ENCODE measurements around the gene DTD1.

Gene DTD1

DNA sequence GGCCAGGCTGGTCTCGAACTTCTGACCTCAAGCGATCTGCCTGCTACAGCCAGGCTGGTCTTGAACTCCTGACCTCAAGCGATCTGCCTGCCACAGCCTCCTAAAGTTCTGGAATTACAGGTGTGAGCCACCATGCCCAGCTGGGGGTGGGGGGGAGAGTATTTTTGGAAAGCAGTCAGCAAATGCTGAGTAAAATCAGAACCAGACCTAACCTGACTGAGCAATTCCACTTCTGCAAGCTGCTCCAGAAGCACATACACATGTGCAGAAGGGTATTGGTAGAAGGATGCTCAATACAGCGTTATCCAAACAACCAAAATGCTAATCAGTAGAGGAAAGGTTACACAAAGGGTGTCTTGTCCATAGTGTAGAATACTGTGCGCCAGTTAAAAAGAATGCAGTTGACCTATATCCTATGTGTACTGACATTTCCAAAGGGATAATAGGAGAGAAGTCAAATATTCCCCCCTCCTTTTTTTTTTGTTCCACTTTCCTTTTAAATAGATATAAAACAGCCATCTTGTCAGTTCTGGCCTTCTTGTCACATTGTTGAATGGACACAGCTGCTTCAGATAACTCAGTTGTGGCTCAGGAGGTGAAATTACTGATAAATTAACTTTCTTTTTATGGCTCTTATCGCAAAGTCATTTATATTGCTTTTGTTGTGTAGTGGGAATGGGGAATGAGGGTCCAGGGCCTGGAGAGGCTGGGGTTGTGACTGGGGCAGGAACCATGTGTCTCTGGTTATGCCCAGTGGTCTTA lies 74.6 kb downstream of the DTD1 start:
- no peak for DNase-seq (ENCODE audit: low read depth in 2 of 2)

DNA sequence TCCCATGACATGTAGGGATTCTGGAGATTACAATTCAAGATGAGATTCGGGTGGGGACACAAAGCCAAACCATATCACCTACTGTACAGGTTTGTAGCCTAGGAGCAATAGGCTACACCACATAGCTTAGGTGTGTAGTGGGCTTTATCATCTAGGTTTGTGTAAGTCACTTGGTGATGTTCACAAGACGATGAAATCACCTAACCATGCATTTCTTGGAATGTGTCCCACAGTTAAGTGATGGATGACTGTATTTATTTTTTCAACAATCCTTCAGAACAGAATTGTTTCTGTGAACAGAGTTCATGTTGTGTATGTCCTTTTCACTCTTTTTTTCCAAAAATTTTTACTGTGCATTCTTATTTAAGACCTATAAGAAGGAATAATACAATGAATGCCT lies 76.1 kb downstream of the DTD1 start:
- DNase-seq (ENCODE audit: low read depth in 2 of 2): no peak

DNA sequence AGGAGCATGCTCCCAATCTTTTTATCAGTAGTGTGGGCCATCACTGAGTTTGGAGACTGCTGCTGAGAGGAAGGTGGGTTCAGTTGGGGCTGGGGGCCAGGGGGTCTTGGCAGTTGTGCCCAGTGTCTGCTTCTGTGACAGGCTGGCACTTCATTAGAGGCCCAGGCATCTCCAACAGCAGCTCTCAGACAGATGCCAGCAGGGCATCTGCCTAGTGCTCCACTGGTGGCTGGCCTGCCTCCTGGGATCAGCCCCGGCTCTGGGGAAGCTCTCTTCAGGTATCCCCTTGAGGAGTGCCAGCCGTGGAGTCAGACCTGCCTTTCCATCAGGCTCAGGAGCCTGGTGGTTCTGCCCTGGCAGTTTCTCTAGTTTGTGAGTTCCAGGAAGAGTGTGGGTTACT lies 77.3 kb downstream of the DTD1 start:
- no peak for DNase-seq (ENCODE audit: low read depth in 2 of 2)

DNA sequence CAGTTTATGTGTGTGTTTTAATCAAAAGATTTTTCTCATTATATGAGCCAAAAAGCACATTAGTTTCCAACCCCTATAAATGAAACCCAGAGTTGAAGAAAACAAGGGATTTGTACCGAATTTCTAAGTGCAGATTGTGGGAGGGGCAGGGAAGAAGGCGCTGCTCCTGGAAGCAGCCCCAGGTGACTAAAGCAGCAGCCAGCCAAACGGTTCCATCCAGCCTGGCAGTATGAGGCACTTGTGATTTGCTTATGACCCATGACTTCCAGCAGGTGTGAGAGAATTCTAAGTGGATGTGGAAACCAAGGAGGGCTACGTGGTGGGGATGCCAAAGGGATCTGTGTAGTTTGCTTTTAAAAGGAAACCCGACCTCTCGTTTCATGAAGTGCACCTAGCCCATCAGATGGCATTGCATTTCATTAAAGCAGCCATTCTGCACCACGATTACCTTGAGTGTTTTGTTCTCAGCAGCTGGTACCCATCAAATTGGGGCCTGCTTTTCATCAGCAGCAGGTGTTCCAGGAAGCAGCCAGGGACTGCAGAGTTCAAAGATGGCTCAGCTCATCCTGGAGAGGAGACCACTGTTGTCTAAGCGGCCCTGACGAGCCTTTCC lies 79.1 kb downstream of the DTD1 start:
- DNase-seq (ENCODE audit: low read depth in 2 of 2): no peak

DNA sequence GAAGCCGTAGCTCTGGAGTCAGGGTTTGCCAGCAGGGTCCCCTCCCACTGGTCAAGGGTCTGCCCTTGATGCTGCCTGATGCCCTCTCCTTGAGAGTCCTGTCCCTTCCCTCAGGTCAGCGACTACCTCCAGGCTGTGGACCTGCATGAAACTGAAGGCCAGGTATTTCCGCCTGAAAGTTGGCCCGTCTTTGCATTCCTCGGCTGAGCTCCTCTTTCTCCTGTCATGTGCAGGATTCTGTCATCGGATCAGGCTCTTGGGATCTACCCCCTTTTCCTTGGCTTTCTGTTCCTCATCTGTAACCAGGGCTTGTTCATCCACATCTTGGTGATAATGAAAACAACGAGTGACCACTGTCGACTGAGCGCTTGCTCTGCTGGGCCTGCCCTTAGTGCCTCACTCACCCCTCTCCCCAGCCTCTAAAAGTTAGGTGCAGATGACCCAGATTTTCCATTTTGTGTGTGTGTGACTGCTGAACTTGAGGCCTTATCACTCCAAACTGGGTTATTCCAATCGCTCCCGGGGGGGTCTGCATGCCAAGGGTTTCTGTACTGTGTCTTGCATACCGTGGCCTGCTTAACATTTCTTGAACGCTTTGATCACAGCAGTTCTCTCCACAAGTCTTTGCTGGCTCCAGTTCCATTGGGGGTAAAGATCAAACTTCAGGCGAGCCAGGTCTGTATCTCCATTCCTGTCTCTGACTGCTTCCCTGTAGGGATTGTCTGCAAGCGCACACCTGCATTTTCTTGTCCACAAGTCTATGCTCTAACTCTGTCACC lies 81.6 kb downstream of the DTD1 start:
- no peak for DNase-seq (ENCODE audit: low read depth in 2 of 2)

DNA sequence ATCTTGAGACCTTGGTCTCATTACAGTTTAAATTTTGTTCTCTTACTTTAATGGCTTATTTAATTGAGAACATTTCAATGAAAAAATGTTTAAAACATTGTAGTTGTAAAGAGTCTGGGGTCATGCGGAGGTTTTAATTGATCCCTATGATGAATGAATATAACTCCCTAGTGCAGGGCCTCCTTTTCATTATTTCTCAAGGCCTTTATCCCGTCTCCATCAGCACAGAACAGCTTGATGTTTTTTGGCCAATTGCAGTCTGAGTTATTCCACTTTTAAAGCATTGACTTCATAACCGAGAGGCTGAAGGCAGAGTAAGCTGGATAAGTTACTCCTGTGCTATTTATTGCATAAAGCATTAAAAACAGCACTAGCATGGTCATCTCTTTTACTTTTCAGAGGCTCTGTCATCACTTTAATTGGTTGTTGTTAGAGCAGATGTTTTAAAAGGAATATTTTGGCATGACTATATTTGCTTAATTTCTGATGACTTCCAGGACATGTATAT lies 83.4 kb downstream of the DTD1 start:
- no peak for DNase-seq (ENCODE audit: low read depth in 2 of 2)

DNA sequence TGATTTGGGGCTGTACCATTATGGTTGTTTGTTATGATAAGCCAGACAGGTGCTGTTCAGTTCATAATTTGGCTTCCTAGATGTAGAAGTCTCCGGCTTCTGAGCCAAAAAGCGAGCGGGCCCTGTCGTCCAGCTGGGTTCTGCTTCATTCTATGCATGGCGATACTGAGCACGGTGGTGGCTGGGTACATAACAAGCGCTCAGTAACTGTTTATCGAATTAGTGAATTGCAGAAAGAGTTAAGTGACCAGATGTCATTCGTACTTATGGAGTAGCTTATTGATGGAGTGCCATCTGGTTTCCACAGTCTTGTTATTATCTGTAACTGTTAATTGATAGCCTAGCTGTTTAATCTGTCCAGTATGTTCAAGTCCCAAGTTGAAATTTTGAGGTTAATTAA lies 85.0 kb downstream of the DTD1 start:
- no peak for DNase-seq (ENCODE audit: low read depth in 2 of 2)

DNA sequence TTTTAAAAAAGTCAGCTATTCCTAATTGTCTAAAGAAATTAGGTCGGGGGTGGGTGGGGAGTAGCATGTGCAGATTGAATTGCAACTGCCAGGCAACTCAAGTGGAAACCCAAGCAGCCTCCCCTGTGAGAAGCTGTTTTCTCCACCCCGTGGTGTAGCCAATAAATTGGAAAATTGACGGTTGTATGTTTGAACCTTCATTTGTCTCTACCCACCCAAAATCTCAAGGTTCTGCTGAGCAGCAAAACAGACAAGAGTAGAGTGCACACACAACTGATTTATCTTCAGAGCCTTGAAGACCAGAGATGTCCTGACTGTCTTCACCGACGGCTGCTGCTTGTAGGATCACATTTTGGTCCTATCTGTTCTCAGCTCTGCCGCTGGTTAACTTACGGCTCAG lies 88.5 kb downstream of the DTD1 start:
- DNase-seq (ENCODE audit: low read depth in 2 of 2): no peak

DNA sequence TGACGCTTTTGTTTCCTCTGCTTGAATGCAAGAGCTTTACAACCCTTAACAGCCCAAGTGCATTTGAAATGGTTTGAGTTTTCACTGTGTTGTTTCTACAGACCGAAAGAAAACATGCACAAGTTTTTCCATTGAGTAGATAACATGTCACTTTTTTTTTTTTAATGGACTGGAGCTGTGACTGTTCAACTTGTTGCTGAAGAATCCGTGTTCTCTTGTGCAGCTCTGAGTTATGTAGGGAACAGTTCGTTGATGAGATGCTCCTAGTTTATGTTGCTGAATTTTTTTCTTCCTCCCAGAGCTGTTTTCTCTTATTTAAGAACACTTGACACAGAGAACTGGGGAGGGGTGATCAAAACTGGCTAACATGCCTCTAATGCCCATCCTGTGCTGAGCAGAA lies 89.3 kb downstream of the DTD1 start:
- DNase-seq (ENCODE audit: low read depth in 2 of 2): no peak

DNA sequence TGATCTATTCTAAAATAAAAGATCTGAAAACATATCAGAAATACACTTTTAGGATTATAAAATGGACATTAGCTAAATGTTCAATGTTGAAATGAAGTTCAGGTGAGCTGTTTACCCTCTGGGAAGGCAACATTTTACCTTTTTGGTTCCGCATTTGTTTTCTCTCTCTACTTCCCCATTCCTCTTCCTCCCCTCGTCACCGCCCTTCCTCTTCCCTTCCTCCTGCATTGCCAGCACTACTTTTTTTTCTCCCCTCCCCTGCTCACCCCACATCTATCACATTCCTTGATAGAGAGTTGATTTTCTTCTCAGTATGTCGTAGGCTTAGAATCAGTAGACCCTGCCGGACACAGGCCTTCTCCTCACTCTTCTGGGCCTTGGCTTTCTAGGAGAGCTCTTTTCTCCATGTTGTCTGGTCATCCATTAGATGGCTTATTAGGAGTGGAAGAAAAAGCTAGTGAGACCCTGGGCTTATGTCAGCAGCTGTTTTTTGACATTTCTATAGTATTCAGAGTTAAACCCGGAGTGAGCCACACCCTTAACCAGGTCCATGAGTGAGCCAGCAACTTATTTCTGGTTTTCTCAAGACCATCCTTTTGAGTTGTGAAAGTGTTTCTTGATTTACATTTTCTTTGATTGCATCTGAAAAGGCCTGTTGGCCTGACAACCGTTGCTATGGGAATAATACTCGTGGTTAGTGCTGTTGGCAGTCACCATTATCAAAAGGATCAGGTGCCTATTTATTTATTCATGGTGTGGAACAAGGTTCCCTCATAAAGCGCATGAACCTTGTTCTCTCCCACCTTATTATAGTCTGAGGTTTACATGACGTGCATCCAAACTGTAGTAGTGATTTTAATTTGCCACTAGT lies 90.9 kb downstream of the DTD1 start:
- DNase-seq (ENCODE audit: low read depth in 2 of 2): no peak

DNA sequence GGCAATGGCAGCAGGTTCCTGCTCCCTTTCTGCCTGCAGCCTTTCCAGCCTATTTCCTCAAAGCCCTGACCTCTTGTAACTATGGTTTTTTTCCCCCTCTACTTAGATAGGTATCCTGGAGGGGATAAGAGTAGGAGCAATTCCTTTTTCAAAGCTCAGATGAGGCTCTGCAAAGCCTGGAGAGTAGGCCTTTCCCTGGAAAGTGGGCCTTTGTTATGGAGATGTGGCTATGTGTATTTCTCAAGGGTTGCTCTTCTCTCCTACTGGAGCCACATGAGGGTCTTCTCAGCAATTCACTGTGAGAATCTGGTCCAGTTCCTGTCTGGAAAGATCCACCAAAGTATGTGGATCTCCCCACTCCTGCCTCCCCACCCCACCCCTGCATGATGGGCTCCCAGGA lies 96.0 kb downstream of the DTD1 start:
- no peak for DNase-seq (ENCODE audit: low read depth in 2 of 2)

DNA sequence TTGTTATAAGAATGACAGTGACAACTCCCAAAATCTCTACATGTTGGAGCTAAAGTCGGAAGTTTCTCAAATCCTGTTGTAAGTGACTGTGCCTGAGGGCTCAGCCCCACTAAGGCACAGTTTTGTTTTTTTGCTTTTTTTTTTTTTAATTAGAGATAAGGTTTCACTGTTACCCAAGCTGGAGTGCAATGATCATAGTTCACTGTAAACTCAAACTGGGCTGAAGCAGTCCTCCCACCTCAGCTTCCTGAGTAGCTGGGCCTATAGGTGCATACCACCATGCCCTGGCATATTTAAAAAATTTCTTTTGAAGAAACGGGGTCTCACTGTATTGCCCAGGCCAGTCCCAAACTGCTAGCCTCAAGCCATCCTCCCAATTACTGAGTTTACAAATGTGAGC lies 96.9 kb downstream of the DTD1 start:
- DNase-seq (ENCODE audit: low read depth in 2 of 2): no peak

DNA sequence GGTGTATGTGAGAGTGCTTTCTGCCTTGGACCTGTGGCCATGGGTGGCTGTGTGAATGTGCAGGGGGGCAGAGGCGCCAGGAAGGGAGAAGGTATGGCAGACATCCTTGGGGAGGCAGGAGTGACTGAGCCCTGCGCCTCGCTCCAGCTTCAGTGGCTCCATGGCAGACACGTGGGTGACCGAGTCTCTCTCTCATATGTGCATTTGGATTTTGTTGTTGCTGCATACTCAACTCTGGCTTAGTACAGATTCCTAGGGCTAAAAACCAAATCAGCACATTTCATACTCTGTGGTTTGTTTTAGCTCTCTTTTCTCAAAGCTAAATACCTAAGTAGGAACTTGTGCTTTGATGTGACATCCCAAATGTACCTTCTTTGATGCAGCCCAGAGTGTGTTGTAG lies 97.6 kb downstream of the DTD1 start:
- DNase-seq (ENCODE audit: low read depth in 2 of 2): no peak

DNA sequence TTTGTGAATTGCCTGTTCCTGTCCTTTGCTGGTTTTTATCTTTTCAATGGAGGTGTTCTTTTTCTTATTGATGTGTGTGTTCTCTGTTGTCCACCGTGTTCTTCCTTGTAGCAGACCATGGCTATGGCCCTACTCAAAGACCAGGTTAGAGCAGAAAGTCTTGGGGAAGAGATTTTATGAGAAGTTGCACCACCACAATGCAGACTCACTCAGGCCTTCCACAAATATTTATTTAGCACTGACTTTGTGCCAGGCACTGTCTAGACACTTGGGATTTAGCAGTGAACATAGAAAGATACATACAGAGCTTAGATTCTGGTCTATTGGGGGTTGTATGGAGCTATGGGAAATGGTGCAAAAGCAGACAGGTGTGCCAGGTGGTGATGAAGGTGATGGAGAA lies 98.8 kb downstream of the DTD1 start:
- no peak for DNase-seq (ENCODE audit: low read depth in 2 of 2)

DNA sequence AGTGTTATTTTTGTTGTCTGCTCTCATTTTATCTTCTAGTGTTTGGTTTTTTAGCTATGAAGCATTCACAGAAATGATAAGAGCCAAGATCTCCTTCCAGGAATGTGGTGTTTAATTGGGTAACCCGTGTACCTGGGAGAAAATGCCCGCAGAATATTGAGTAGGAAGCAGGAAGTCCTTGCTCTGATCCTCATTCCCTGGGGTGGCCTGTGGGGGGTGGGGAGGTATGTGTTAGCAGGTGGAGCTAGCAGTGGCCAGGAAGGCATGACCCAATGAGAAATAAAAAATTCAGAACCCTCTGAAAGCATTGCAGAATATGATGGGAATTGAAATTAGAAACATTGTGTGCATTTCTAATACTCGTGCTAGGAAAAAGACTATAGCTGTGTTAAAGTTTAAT lies 100.8 kb downstream of the DTD1 start:
- no peak for DNase-seq (ENCODE audit: low read depth in 2 of 2)

DNA sequence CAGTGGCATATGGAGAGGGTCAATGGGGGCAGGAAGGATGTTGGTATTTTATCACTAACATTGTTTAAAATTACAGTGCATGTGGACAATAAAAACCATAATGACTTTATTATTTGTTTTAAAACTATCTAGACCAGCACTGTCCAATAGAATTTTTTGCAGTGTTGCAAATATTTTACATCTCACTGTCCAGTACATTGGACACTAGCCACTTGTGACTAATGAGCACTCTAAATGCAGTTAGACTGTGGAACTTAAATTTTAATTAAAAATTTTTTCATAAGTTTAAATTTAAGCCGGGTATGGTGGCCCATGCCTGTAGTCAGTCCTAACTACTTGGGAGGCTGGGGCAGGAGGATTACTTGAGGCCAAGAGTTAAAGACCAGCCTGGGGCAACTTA lies 101.7 kb downstream of the DTD1 start:
- no peak for DNase-seq (ENCODE audit: low read depth in 2 of 2)

DNA sequence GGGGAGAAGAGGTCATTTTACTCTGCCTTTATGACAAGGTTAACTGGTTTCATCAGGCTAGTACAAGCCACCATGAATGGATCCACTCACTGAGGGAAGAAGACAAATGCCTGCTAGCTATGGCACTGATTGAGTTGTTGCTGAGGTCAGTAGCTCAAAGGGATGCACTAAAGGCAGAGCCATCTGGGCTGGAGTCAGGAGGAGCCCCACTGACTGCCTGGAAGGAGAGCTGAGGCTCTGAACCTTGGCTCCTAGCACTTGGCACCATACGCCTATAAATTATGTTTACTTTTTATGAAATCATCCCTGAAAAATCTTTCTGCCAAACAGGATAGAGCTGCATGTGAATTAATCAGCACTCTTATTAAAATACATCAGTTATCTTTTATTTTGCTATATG lies 104.6 kb downstream of the DTD1 start:
- no peak for DNase-seq (ENCODE audit: low read depth in 2 of 2)

DNA sequence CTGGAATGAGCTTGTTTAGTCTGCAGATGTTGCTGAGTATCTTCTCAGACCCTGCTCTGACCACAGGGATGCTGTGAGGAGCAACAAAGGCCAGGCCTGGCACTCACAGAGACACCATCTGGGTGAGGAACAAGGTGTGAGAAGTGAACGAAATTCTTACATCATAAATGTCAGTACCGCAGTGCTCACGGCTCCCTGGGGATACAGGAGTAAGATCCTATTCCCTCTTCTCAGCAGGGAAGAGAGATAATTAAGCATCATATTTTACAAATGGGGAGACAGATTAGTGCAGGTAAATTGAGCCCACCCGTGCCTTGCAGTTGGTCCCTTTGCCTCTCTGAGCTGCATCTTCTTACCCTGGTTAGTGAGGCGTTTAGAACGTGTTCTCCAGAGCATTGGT lies 106.2 kb downstream of the DTD1 start:
- DNase-seq (ENCODE audit: low read depth in 2 of 2): no peak

DNA sequence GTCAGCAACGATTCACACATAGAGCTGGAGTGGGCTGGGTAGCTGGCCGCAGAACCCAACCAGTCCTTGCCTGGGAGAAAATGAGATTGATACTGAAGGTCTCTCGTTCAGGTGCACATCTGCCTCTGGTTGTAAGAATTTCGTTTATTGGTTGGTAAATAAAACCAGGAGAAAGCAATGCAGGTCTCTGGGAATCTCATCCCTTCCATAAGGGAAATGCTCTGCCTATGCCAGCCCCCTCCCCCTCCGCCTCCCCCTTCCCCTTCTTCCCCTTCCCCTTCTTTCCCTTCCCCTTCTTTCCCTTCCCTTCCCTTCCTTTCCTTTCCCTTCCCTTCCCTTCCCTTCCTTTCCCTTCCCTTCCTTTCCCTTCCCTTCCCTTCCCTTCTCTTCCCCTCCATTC lies 107.3 kb downstream of the DTD1 start:
- no peak for DNase-seq (ENCODE audit: low read depth in 2 of 2)

DNA sequence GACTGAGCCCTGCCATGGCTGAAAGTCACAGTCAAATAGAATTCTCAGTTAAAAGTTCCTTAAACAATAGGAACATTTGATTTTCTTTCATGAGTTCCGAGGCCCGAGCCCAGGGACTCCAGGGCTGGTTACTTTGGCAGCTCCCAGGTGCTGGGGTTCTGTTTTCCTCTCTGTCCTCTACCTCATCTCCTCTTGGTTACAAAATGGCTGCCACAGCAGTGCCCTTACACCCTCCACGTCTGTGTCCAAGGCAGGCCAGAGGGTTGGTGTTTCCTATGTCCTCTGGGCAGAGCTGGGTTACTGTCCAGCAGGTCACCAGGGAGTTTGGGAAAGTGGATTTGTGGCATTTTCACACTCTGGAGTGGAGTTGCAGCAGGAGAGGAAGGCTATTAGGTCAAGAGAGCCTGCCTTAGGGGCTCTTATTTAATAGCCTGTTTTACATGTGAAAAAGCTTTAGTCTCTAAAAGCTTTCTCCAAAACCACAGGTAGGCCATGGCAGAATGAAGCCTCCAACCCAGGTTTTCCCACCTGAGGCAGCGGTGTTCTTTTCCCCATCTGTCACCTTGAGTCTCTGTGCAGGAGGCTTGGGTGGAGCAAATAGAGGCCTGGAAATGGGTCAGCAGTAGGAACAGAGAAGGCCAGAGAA lies 111.0 kb downstream of the DTD1 start:
- no peak for DNase-seq (ENCODE audit: low read depth in 2 of 2)

DNA sequence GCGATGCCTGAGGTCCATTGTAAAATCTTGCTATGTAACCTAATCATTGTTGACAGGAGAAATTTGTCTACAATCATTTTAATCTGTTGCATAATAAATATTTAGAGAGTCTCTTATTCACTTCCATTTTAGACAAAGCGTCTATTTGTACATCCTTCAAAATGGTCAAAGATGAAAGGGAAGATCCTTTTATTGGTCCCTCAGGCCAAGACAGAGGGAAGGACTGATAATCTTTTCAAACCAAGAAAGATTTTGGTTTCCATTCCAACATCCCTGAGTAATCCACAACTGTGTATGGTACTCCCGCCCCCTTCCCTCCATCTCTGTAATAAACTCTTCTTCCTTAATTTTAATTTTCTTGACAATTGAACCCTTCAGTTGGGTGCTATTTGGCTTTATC lies 114.1 kb downstream of the DTD1 start:
- no peak for DNase-seq (ENCODE audit: low read depth in 2 of 2)

All from stimulated activated CD4-positive, alpha-beta T cell treated with anti-CD3 and anti-CD28 coated beads, Interleukin-1b, Interleukin-23, amount 100 ng/mL, for 4 hours (primary cell).